ENCODE results near the gene VAPB. TPM values are rescaled to one million over a fixed set of nuclear protein-coding genes. Genes with fewer than 3 reads are reported as not detected.

Gene VAPB
- total and polyA plus RNA-seq, 10 of the 15 experiments (the other 5 are each of a cell fraction or from before 2014, with no cell fraction given), result 3.2 to 28.6 (median 20.5) TPM

GRCh38 chr20:58428364-58428763 lies 39.3 kb downstream of the VAPB start:
- Histone ChIP-seq H3K36me3 (ENCODE audit: control insufficient read depth in 2 of 2, insufficient read depth in 2 of 2, low read length in 1 of 2) (peaks cover 7 to 26% of the 10 kb centered on the region in 2 experiments; a peak in 3 of 4 replicates), H4K20me1 (ENCODE audit: control insufficient read depth, insufficient read depth) (peaks cover 5% of the 10 kb centered on the region), H3K27ac (ENCODE audit: control insufficient read depth, insufficient read depth) (no peak overlapping the region), H3K79me2 (ENCODE audit: control insufficient read depth, insufficient read depth, low read length) (peaks cover 30% of the 10 kb centered on the region), H2AFZ (ENCODE audit: control insufficient read depth, low read depth, low read length) (no peak overlapping the region), H3K9ac (ENCODE audit: control insufficient read depth, insufficient read depth, low read length) (no peak overlapping the region), H3K4me3 (no peak overlapping the region), H3K9me3 (replicated peaks; ENCODE audit: control insufficient read depth, insufficient read depth, low read length) (no peaks in the 10 kb centered on the region; the same call in 2 of the 3 replicates), H3K4me1 (ENCODE audit: control insufficient read depth, insufficient read depth, low read length) (0 out of 2 replicates have a peak, but pooled peaks cover 2% of the 10 kb centered on the region), H3K27me3 (replicated peaks in 1 of 2; ENCODE audit: control insufficient read depth in 2 of 2, insufficient read depth in 2 of 2, low read length in 1 of 2) (no peaks in the 10 kb centered on the region), H3K4me2 (ENCODE audit: control insufficient read depth, insufficient read depth) (no peak overlapping the region)
- in situ Hi-C loops (cut with MboI) (no loop called here), intact Hi-C loops (cut with micrococcal nuclease; ENCODE audit: unreplicated experiment) (no loop called here)
- 88% methylated on average over 2 of the region's 2 CpGs for WGBS (ENCODE audit: insufficient coverage, insufficient replicate concordance, low lambda C conversion rate, missing lambda C conversion rate)
- ATAC-seq (no peak), FAIRE-seq (no peak), DNase-seq (ENCODE audit: low read depth, low spot score) (no peak)
- POLR2A ChIA-PET, result no interaction called here
- RAD21 ChIA-PET (ENCODE audit: unreplicated experiment), result no interaction called here
- CTCF ChIA-PET, result interaction anchor here (0.6 to 1.9 kb wide), 3 partner anchors 18 to 728 kb away, joined by 3 to 4 read pairs (median 3); no protein-coding TSS in a partner anchor
- TF ChIP-seq CREB1 (IDR thresholded peaks at IDR 0.05; ENCODE audit: low read depth) (no peak), ATF2 (IDR thresholded peaks at IDR 0.05; ENCODE audit: low read length) (no peak), EP300 (IDR thresholded peaks at IDR 0.05; ENCODE audit: borderline replicate concordance in 1 of 2, control insufficient read depth in 1 of 2, low read depth in 2 of 2, low read length in 2 of 2) (no peak), SMAD5 (IDR thresholded peaks at IDR 0.05; ENCODE audit: low read depth) (no peak), ZNF217 (IDR thresholded peaks at IDR 0.05) (no peak), HDGF (IDR thresholded peaks at IDR 0.05) (no peak), MTA3 (IDR thresholded peaks at IDR 0.05; ENCODE audit: borderline replicate concordance, low read length) (no peak), ZBTB33 (IDR thresholded peaks at IDR 0.05) (no peak)
- SMC1A ChIA-PET (ENCODE audit: uncharacterized antibody, unreplicated experiment), result interaction anchor here (1.0 to 1.3 kb wide), 3 partner anchors 9 to 32 kb away, joined by 3 read pairs; no protein-coding TSS in a partner anchor
- no TSS peak for BruUV-seq (replicated peaks)
